MM.1S (cell line): ENCODE results near the gene TMA16.
A peak's percentile ranks its signal among the peaks of the same experiment; 100 is the strongest.

Source experiments
- EZH2 ChIP-seq: fragments of 300-600 bp; sonication (generic); optimal IDR thresholded peaks from 2 replicates; pipeline ENCODE3; 2017; ENCODE audit warnings: low read depth, mild to moderate bottlenecking, antibody characterized with exemption, low read length, mixed read lengths
- EZH2phosphoT487 ChIP-seq: fragments of 300-600 bp; sonication (generic); IDR thresholded peaks from 2 replicates; pipeline ENCODE4 v1.6.1; 2018; ENCODE audit warnings: antibody characterized with exemption, low read length
- TF ChIP-seq, protein P1 (sequence below): fragments of 300-600 bp; sonication (generic); IDR thresholded peaks from 2 replicates; pipeline ENCODE4 v1.5.1; 2016; ENCODE audit warnings: antibody characterized with exemption, low read length, mixed read lengths

- TF ChIP-seq, protein P1, sequence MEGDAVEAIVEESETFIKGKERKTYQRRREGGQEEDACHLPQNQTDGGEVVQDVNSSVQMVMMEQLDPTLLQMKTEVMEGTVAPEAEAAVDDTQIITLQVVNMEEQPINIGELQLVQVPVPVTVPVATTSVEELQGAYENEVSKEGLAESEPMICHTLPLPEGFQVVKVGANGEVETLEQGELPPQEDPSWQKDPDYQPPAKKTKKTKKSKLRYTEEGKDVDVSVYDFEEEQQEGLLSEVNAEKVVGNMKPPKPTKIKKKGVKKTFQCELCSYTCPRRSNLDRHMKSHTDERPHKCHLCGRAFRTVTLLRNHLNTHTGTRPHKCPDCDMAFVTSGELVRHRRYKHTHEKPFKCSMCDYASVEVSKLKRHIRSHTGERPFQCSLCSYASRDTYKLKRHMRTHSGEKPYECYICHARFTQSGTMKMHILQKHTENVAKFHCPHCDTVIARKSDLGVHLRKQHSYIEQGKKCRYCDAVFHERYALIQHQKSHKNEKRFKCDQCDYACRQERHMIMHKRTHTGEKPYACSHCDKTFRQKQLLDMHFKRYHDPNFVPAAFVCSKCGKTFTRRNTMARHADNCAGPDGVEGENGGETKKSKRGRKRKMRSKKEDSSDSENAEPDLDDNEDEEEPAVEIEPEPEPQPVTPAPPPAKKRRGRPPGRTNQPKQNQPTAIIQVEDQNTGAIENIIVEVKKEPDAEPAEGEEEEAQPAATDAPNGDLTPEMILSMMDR = peak; percentile 69
- TF ChIP-seq EZH2 (no peak), EZH2phosphoT487 (no peak)
These were observed 54.2 kb downstream of the TMA16 start for GRCh38 chr4:163548481-163549243.
